H9 (cell line): ENCODE data around the gene GFRA1. TPM values are rescaled to one million over a fixed set of nuclear protein-coding genes. Genes with fewer than 3 reads are reported as not detected.

Experiments
- DNase-seq: peaks from one replicate; pipeline ENCODE4 v3.0.0-alpha.2; 2017
- H2AFZ ChIP-seq: one replicate; pipeline ENCODE4 v1.6.1; 2013; ENCODE audit warnings: mild to moderate bottlenecking, low read length, control low read depth, moderate library complexity
- H2AK5ac ChIP-seq: 2 replicates; pipeline ENCODE4 v1.6.1; 2013; ENCODE audit warnings: low read length, control low read depth, mixed read lengths; ENCODE audit not compliant: insufficient read length
- H2BK120ac ChIP-seq: one replicate; pipeline ENCODE4 v1.6.1; 2013; ENCODE audit warnings: low read depth, mild to moderate bottlenecking, low read length, control low read depth, inconsistent platforms; ENCODE audit not compliant: poor library complexity, severe bottlenecking
- H2BK12ac ChIP-seq: 2 replicates; pipeline ENCODE4 v1.6.1; 2013; ENCODE audit warnings: low read length, control low read depth, mixed read lengths, low read depth; ENCODE audit not compliant: insufficient read length
- H2BK15ac ChIP-seq: 2 replicates; pipeline ENCODE4 v1.6.1; 2013; ENCODE audit warnings: low read depth, low read length, control low read depth
- H2BK20ac ChIP-seq: one replicate; pipeline ENCODE4 v1.6.1; 2013; ENCODE audit warnings: low read depth, mild to moderate bottlenecking, low read length, control low read depth, inconsistent platforms; ENCODE audit not compliant: poor library complexity, severe bottlenecking
- H2BK5ac ChIP-seq: 2 replicates; pipeline ENCODE4 v1.6.1; 2013; ENCODE audit warnings: low read length, control low read depth, mixed read lengths; ENCODE audit not compliant: insufficient read length
- H3K14ac ChIP-seq: 2 replicates; pipeline ENCODE4 v1.6.1; 2013; ENCODE audit warnings: low read length, control low read depth; ENCODE audit not compliant: insufficient read depth
- H3K18ac ChIP-seq: 2 replicates; pipeline ENCODE4 v1.6.1; 2013; ENCODE audit warnings: low read depth, mild to moderate bottlenecking, mixed read lengths, low read length, control low read depth; ENCODE audit not compliant: insufficient read length
- H3K23ac ChIP-seq: 2 replicates; pipeline ENCODE4 v1.6.1; 2013; ENCODE audit warnings: low read length, control low read depth, mixed read lengths, low read depth; ENCODE audit not compliant: insufficient read length
- H3K23me2 ChIP-seq: 2 replicates; pipeline ENCODE4 v1.6.1; 2013; ENCODE audit warnings: low read depth, mild to moderate bottlenecking, mixed read lengths, low read length, control low read depth; ENCODE audit not compliant: insufficient read length, poor library complexity, severe bottlenecking
- H3K27ac ChIP-seq: 2 replicates; pipeline ENCODE4 v1.5.1; 2013; ENCODE audit warnings: low read length, control low read depth, mixed read lengths, low read depth; ENCODE audit not compliant: insufficient read length
- H3K27me3 ChIP-seq: 2 replicates; pipeline ENCODE4 v1.6.1; 2013; ENCODE audit warnings: low read length, control low read depth, inconsistent platforms; ENCODE audit not compliant: insufficient read depth
- H3K4ac ChIP-seq: 2 replicates; pipeline ENCODE4 v1.6.1; 2013; ENCODE audit warnings: low read depth, mild to moderate bottlenecking, control low read depth, inconsistent platforms, low read length, moderate library complexity
- H3K4me1 ChIP-seq: 2 replicates; pipeline ENCODE4 v1.6.1; 2013; ENCODE audit warnings: low read length, control low read depth, inconsistent platforms; ENCODE audit not compliant: insufficient read depth
- H3K4me2 ChIP-seq: 2 replicates; pipeline ENCODE4 v1.6.1; 2013; ENCODE audit warnings: low read length, control low read depth, mixed read lengths; ENCODE audit not compliant: insufficient read length, insufficient read depth
- H3K56ac ChIP-seq: 2 replicates; pipeline ENCODE4 v1.6.1; 2013; ENCODE audit warnings: low read depth, mild to moderate bottlenecking, mixed read lengths, low read length, control low read depth; ENCODE audit not compliant: insufficient read length
- H3K79me1 ChIP-seq: 2 replicates; pipeline ENCODE4 v1.6.1; 2013; ENCODE audit warnings: low read depth, mild to moderate bottlenecking, moderate library complexity, low read length, control low read depth, inconsistent platforms; ENCODE audit not compliant: insufficient read depth, poor library complexity, severe bottlenecking
- H3K79me2 ChIP-seq: 2 replicates; pipeline ENCODE4 v1.6.1; 2013; ENCODE audit warnings: low read length, control low read depth, inconsistent platforms; ENCODE audit not compliant: insufficient read depth
- H3K9ac ChIP-seq: 2 replicates; pipeline ENCODE4 v1.6.1; 2013; ENCODE audit warnings: low read length, control low read depth, mixed read lengths; ENCODE audit not compliant: insufficient read length; ENCODE audit errors: extremely low read depth
- H3K9me3 ChIP-seq: one replicate; pipeline ENCODE4 v1.6.1; 2013; ENCODE audit warnings: low read depth, low read length, inconsistent platforms; ENCODE audit not compliant: control insufficient read depth
- H3T11ph ChIP-seq: one replicate; pipeline ENCODE4 v1.6.1; 2013; ENCODE audit warnings: mild to moderate bottlenecking, low read length, control low read depth, inconsistent platforms
- H4K20me1 ChIP-seq: one replicate; pipeline ENCODE4 v1.6.1; 2013; ENCODE audit not compliant: control insufficient read depth, insufficient read length, insufficient read depth
- H4K5ac ChIP-seq: 2 replicates; pipeline ENCODE4 v1.6.1; 2013; ENCODE audit warnings: low read depth, mild to moderate bottlenecking, mixed read lengths, low read length, control low read depth; ENCODE audit not compliant: insufficient read length
- H4K8ac ChIP-seq: replicated peaks from 2 replicates; pipeline ENCODE4 v1.6.1; 2013; ENCODE audit warnings: low read length, control low read depth, mixed read lengths, low read depth; ENCODE audit not compliant: insufficient read length
- H4K91ac ChIP-seq: 2 replicates; pipeline ENCODE4 v1.6.1; 2013; ENCODE audit warnings: low read depth, mild to moderate bottlenecking, moderate library complexity, mixed read lengths, low read length, control low read depth; ENCODE audit not compliant: insufficient read length
- H3K27ac Mint-ChIP-seq, 3 experiments: 2 replicates in 2 of 3; 3 replicates in 1 of 3; pipeline ENCODE4 v1.8.0; 2020 to 2021; ENCODE audit warnings: mixed read lengths in 3 of 3, mild to moderate bottlenecking in 1 of 3, moderate library complexity in 1 of 3
- H3K27me3 Mint-ChIP-seq: 2 replicates; pipeline ENCODE4 v1.8.0; 2021; ENCODE audit warnings: low read depth, mild to moderate bottlenecking, moderate library complexity, mixed read lengths
- H3K36me3 Mint-ChIP-seq, 3 experiments: 2 replicates in 2 of 3; 3 replicates in 1 of 3; pipeline ENCODE4 v1.8.0; 2020 to 2021; ENCODE audit warnings: low read depth in 3 of 3, mixed read lengths in 3 of 3; ENCODE audit not compliant: insufficient read depth in 1 of 3
- H3K4me1 Mint-ChIP-seq, 2 experiments: 2 replicates each; pipeline ENCODE4 v1.8.0; 2020; ENCODE audit warnings: mixed read lengths in 2 of 2
- H3K4me3 Mint-ChIP-seq, 2 experiments: 2 replicates in 1 of 2; 3 replicates in 1 of 2; pipeline ENCODE4 v1.8.0; 2020 to 2021; ENCODE audit warnings: mild to moderate bottlenecking in 2 of 2, mixed read lengths in 2 of 2, moderate library complexity in 1 of 2
- H3K9me3 Mint-ChIP-seq, 2 experiments: 2 replicates in 1 of 2; 3 replicates in 1 of 2; pipeline ENCODE4 v1.8.0; 2020; ENCODE audit warnings: mild to moderate bottlenecking in 2 of 2, mixed read lengths in 2 of 2, moderate library complexity in 1 of 2
- CTCF ChIP-seq: fragments of 200-600 bp; sonication (generic); conservative IDR thresholded peaks from 3 replicates; pipeline ENCODE4 v1.8.0; 2021; ENCODE audit warnings: antibody characterized with exemption, mild to moderate bottlenecking
- WGBS: extraction: QIAGEN DNeasy Blood & Tissue Kit; methylation state at CpG from one replicate; pipeline ENCODE4 v1.1.7; 2013; ENCODE audit warnings: missing lambda C conversion rate, low lambda C conversion rate, mixed read lengths; ENCODE audit not compliant: insufficient read length; ENCODE audit errors: extremely low coverage; 5-methylcytosine and 5-hydroxymethylcytosine counted together
- total RNA-seq: library from RNA; stranded (reverse); gene quantifications from 2 replicates; pipeline ENCODE4 v1.2.1, GENCODE V29; 2021

The GFRA1 gene
- total RNA-seq, 1 experiment from 2014 or later: 0.24 TPM

- no peak overlapping the region for H3K23ac ChIP-seq
- no peaks in the 10 kb centered on the region for H3K9me3 Mint-ChIP-seq
- no peak overlapping the region for H3K56ac ChIP-seq
- WGBS: no CpG with 5 or more reads among the region's 2 CpGs
- H2AFZ ChIP-seq: no peak overlapping the region
- no peak overlapping the region for H3K9ac ChIP-seq
- no peaks in the 10 kb centered on the region for H3K79me2 ChIP-seq
- H3K18ac ChIP-seq: no peak overlapping the region
- no peak overlapping the region for H3K4ac ChIP-seq
- no peak overlapping the region for H3K4me2 ChIP-seq
- no peak overlapping the region for H3K27ac ChIP-seq
- H3K9me3 ChIP-seq: no peaks in the 10 kb centered on the region
- no peak overlapping the region for H2BK20ac ChIP-seq
- no peak overlapping the region for H3K4me3 Mint-ChIP-seq
- TF ChIP-seq CTCF: no peak
- H4K5ac ChIP-seq: no peak overlapping the region
- no peak overlapping the region for H4K8ac ChIP-seq
- H3K23me2 ChIP-seq: no peaks in the 10 kb centered on the region
- H3K27me3 ChIP-seq: no peaks in the 10 kb centered on the region
- no peak overlapping the region for H3K27ac Mint-ChIP-seq
- no peaks in the 10 kb centered on the region for H3K79me1 ChIP-seq
- no peak overlapping the region for H4K91ac ChIP-seq
- no peak overlapping the region for H3K14ac ChIP-seq
- no peak overlapping the region for H2BK120ac ChIP-seq
- H2BK12ac ChIP-seq: no peak overlapping the region
- peaks cover 9 to 12% of the 10 kb centered on the region in 2 experiments for H3K4me1 Mint-ChIP-seq
- no peak overlapping the region for H2AK5ac ChIP-seq
- H3T11ph ChIP-seq: no peak overlapping the region
- peaks cover 8% of the 10 kb centered on the region for H3K27me3 Mint-ChIP-seq
- no peak overlapping the region for H2BK5ac ChIP-seq
- no peaks in the 10 kb centered on the region for H4K20me1 ChIP-seq
- H3K36me3 Mint-ChIP-seq: no peaks in the 10 kb centered on the region
- H2BK15ac ChIP-seq: no peak overlapping the region
- no peak for DNase-seq
- H3K4me1 ChIP-seq: peaks cover 3% of the 10 kb centered on the region; the same call in 1 of the 2 replicates
Measured at GRCh38 chr10:116260599-116260998, 12.4 kb downstream of the GFRA1 start.
